ENCODE data around the gene COL12A1. TPM values are rescaled to one million over a fixed set of nuclear protein-coding genes. Genes with fewer than 3 reads are reported as not detected.

Gene COL12A1
- total RNA-seq, 1 donor from 2014 or later = 5.8 TPM

DNA sequence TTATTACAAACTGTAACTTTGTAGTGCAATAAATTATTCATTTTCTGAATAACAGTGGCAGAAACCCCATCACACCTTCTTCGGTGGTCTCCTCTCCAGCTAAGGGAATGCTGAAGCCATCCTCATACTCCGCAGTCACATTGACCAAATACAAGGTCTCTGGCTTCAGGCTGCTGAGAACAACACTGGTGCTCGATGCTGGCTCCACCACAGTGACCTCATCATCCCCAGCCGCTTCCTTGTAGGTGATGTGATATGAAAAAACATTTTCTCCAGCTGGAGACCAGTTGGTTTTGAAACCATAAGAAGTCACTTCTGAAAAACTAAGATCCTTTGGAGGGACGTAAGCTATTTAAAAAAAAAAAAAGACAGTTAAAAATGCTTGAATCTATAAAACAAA is 25.0 kb downstream of the COL12A1 start:
- DNase-seq (ENCODE audit: low read depth, low spot score) = no peak

DNA sequence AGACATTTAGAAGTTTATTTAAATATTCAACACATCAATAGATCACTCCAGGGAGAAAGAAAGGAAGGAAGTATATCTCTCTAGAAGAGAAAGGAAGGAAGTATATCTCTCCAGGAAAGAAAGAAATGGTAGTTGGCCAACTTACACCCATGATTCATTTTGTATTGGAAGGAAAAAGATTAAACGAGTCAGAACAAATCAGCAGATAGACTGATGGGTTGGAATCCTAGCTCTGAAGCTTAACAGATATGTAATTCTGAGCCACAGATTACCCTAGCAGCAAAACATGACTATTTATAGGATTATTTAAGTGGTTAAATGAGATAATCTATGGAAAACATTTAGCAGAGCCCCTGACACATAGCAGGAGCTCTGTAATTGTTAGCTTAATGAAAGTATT is 27.1 kb downstream of the COL12A1 start:
- DNase-seq (ENCODE audit: low read depth, low spot score) = no peak

DNA sequence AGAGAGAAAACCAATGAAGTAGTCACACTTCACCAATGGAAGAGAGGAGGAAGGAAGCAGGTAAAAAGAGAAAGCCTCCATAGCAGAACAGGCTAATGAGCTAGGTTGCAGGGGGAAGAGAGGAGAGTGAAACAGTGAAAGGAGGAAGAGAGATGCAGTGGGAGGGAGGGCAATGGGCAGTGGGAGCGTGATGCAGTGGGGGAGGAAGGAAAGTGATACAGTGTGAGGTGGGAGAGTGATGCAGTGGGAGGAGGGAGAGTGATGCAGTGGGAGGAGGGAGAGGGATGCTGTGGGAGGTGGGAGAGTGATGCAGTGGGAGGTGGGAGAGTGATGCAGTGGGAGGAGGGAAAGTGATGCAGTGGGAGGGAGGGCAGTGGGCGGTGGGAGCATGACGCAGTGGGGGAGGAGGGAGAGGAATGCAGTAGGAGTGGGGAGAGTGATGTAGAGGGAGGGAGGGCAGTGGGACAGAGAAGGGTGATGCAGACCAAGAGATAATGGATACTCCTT is 29.7 kb downstream of the COL12A1 start:
- no peak for DNase-seq (ENCODE audit: low read depth, low spot score)

DNA sequence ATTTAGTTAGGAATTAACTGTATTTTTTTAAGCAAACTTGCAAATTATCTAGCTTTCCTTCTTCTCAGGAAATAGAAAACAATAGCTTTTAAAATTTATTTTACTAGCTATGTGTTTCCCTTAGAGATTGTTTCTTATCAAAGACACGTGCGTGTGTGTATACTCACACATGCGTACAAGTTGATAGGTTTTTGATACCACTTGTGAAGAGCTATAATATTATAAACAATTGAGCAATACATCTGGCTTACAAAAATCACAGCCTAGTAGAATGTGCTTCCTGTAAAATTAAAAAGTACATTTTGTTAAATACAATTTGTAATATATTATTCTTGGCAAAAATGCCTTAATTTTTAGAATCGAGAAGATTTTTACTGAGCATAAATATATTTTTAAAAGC is 33.9 kb downstream of the COL12A1 start:
- DNase-seq (ENCODE audit: low read depth, low spot score) = no peak

DNA sequence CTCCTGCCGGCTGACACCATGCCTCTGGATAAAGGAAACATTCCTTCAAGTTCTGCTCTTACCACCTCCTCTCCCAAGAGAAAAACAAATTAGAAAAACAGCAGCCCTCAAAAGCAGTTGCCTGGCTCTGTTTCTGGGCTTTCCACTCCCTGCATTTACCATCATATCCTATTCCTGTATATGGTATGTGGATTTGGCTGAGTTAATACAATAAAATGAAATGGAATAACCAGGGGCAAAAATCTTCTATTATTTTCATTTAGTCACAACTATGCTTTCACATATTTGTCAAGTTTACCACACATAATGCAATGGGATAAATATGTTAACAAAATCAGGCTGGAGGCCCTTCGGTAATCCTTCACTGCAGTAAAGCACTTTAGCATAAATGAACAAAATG is 34.3 kb downstream of the COL12A1 start:
- DNase-seq (ENCODE audit: low read depth, low spot score) = no peak

DNA sequence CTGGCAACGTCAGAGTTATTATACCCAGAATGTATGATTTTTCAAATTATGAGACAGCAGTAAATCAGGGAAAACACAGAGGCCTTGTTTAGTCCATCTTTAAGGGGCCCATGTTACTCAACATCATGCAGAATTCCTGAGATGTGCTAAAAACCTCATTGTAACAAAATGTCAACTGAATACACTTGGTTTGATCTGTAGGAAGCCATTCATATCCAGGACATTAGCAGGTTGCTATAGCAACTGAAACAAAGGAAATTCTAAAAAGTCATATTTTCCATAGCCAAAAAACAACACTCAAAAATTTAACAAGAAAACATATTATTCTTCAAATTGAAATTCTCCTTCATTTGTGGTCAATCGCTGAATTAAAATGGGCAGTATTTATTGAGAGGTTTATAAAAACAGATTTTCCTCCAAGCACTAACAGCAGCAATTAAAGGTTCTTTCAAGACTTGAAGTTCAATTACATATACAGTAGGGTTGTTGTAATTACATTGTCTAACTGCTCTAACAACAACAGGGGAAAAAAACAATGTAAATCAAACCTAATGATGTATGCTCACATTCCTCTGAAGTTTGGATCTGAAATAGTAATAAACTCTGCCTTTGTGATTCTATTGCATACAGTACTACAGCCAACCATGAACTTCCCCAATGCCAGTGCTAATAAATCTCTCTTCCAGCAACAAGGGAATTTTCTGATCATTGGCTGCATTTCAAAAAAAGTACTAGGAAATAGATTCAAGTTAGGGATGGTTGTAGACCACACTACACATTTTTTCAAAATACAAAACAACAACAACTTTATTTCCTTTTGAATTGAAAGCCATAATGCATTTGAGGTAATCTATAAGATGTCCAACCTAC is 34.9 kb downstream of the COL12A1 start:
- DNase-seq (ENCODE audit: low read depth, low spot score) = no peak

DNA sequence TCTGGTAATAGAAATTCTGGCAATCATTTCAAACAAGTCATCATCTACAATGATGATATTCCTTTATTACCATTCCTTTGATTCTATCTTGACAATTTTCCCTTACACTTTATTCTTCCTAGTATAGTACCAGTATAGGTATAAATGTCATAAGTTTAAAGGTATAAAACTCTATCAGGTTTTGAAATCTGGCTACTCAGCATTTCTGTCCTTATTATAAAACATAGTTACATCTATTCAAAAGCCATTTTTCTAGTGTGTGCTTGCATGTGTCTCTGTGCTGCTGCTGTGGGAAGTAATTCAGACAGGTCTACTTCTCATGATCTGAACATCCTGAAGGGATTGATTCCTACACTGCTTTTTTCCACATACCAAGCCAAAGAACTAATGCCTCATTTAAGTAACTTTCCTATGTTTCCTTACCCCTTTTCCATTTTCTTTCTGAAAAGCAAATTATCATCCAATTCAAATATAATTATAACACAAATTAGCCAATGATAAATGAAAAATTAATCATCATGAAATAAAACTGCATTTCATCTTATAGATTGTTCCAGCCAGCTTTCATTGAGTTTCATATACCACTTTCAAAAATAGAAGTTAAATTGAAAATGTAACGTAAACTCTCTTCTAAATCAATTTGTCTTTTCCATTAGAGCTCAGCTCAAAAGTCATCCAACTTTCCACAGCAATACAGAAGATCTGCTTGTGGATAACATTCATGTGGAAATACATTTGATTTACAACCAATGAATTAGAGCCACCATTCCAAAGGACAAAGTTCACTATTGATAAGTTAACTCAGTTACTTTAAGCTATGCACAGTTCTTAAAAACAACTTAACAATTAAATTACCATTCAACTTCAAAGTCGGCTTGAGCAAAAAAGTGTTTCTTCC is 35.9 kb downstream of the COL12A1 start:
- no peak for DNase-seq (ENCODE audit: low read depth, low spot score)

DNA sequence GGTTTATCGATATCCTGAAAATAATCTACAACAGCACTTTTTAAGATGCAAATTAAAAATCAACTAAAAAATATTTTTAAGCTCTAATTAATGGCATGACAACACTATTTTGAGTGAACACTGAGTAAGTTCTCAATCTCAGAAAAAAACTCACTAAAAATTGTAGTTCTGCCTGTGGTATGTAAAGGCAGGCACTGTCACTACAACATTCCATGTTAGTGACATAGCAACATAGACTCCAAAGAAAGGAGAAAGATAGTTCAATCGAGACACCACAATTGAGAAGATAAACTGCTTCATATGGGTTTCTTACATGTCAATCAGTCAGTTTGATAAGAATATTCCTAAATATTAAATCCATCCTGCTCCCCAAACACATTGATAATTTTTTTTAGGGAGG is 38.0 kb downstream of the COL12A1 start:
- DNase-seq (ENCODE audit: low read depth, low spot score) = no peak

DNA sequence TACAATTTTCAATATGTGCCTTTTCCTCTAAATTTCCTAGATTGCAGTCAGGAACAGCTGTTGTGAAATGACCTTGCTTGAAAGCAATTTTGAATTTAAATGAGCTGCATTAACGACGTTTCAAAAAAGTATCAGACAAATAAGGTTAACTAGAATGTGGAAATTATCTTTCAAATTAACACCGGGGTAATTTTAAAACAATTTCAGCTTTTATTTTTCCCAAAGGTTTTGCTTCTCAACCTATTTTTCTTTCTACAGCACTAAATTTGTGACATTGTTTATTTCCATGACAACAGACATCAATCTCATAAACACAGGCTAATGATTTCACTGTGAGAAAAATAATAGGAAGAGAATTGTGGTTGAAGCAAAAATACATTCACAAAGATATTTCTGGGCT is 38.5 kb downstream of the COL12A1 start:
- no peak for DNase-seq (ENCODE audit: low read depth, low spot score)

DNA sequence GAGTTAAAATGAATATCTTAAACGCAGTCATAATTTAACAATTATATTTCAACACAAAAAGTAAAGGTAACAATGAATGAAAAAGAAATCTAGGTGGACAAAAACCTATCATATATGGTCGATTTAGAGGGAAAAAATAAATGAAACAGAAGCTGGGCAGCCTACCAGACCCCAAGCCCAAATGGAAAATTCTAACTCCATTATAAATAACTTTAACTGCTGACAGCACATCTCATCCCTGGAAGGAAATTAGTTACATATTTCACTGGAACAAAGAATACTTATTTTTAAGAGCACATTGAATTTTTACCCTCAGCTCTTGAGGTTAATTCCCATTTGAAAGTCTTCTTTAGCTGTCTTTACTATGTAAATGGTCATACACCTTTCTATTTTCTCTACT is 39.1 kb downstream of the COL12A1 start:
- no peak for DNase-seq (ENCODE audit: low read depth, low spot score)

DNA sequence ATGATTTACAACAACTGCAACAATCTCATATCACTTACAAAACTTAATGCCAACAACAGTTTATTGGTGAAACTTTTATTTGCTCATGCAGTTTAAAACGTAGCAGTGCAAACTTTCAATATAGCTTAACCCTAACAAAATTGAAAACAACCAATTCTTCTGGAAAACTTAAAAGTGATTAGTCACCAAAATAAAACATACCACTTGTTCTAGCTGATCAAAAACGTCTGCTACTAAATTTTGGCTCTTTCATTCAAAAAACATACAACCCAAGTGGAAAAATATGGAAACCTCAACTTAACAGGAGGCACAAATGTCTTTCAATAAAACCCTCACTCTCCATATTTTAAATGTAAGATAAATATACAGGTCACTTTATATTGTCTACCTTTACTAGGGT is 39.6 kb downstream of the COL12A1 start:
- DNase-seq (ENCODE audit: low read depth, low spot score) = no peak

DNA sequence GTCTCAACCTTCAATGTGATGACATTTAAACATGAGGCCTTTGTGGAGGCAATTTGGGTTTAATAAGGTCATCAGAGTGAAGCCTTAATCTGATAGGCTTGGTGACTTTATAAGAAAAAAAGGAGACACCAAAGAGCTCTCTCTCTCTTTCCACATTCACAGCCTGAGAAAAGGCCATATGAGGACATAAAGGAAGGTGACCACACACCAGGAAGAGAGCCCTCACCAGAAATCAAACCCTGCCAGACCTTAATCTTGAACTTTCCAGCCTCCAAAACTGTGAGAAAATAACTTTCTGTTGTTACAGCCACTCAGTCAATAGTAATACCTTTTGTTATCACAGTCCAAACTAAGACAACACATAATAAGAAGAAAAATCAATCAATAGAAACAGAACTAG is 47.7 kb downstream of the COL12A1 start:
- DNase-seq (ENCODE audit: low read depth, low spot score) = no peak

DNA sequence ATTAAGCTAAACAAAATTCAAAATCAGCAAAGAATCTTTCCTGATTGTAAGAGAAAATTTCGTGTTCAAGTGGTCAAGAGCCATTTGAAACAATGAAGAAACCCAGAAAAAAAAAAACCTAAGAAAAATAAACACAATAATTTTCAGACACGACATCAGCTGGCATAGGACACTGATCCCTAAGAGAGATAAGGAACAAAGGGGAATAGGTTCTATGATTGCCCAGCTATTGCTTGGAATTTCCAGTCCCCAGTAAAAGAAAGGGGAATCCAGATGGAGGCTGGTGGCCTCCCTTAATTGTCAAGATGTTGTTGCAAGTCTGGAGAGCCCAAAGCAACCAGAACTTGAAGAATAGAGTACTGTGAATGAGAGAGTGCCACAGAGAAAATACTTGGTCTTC is 48.5 kb downstream of the COL12A1 start:
- no peak for DNase-seq (ENCODE audit: low read depth, low spot score)

DNA sequence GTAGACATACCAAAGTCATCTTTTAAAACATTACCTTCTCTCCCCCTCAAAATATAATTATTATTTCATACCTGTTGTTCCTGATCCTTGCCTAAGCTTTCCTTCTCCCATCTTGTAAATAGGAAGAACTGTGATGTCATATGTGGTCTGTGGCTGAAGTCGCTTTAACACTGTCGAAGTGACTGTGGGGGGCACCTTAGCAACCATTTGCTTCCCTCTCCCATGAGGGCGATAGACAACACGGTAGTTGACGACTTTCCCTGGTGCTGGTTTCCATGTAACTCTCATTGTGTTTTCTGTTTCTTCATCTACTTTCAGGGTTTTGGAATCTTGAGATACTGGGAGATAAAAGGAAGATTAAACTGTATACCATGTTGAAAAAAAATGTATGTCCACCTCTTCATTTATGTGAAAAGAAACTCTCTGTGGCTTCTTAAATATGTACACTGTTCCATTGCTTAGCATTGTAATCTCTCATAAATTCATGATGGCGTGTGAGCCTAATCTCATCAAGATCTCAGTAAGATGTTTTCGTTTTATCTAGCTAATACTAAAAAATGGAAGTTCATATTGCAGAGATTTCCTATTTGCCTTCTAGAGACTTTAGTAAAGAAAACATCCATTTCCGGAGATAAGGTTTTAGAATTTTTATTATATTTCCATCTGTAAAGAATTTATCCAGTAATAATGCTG is 49.5 kb downstream of the COL12A1 start:
- DNase-seq (ENCODE audit: low read depth, low spot score) = no peak

DNA sequence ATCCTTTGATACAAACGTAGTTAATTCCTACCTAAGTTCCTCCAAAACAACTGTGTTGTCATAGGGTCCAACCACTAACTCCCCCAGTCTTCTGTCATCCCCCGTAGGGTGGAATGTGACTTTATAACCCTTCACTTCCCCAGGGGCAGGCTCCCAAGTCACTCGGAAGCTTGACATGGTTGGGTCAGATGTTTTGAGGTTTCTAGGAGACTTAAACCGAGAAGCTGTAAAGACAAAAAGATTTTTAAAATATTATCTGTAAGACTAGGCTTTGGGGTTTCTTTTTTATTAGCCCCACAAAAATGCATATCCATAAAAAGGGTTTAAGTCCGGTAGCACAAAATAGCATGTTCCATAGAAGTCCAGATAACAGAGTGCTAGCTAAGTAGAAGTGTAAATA is 50.2 kb downstream of the COL12A1 start:
- DNase-seq (ENCODE audit: low read depth, low spot score) = no peak

DNA sequence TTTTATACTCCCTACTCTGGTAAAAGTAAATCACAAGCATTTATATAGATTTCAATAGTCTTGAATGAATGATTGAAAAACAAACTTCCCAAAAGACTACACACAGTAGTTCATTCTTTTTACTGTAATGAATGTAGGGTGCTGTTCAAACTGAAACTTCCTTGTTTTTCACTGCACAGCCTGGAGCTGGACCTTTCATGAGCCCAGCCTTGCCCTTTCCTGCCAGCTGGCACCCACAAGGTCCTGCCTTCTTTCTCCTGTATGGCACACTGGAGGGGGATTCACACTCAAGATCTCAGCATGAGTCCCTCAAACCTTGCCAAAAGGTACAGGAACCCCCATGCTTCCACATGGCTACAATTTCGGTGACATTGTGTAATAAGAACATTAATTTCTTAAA is 50.9 kb downstream of the COL12A1 start:
- no peak for DNase-seq (ENCODE audit: low read depth, low spot score)

DNA sequence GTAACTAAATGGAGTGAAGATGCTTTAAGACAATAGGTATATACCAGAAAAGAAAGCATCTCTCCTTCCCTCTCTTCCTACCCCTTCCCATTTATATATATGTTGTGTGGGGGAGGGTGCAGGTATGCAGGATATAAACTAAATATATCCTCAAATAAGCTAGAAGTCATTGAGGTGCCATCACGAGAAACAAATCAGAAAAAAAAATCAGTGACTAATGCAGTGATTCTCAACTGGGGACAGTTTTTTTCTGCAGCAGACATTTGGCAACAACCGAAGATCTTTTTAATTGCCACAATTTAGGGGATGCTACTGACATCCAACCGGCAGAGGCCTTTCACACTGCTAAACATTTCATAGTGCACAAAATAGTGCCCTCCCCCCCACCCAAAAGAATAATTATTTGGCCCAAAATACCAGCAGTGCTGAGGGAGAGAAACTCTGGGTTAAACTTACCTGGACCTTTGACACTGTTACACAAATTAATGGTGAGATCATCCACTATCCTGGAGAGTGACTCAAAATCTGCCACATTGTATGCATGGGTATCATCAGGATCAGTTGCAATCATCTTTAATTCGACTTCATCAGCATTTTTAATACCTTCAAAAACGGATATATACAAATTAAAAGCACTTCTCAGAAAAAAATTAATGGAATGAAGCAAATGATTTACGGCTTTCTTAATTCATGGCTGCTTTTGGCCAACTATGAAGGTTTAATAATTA is 55.0 kb downstream of the COL12A1 start:
- no peak for DNase-seq (ENCODE audit: low read depth, low spot score)

DNA sequence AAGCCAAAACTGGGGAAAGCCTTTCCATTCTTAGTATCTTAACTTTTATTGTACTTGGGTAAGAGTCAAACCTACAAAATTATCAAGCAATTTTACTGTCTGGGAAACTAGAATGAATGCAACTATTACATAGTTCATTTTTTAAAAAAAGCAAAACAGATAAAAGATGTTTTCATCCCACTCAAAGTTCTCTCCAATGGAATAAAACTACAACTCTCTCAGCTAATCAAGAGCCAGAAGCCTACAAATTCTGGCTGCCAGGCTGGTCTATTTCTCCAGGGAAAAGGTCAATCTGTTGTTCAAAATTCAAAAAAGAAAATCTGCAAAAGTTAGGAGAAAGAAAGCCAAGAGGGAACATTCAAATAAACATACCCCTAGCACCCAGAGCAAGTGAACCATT is 56.2 kb downstream of the COL12A1 start:
- no peak for DNase-seq (ENCODE audit: low read depth, low spot score)

DNA sequence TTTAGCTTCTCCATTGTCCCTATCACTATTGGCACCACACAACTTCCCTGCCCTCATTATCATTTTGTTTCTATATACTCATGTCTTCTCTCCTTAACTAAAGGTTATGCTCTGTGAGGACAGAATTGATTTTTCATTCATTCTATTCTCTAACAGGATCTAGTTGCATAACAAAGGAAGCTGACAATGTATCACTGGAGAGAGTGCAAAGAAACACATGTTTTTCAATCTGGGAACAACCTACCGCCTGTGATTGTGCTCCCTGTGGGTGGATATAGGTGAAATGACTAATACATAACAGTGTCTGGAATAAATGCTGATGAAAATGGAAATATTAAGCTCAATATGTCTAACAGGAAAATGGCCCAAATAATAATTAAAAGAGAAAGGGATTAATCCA is 56.6 kb downstream of the COL12A1 start:
- no peak for DNase-seq (ENCODE audit: low read depth, low spot score)

DNA sequence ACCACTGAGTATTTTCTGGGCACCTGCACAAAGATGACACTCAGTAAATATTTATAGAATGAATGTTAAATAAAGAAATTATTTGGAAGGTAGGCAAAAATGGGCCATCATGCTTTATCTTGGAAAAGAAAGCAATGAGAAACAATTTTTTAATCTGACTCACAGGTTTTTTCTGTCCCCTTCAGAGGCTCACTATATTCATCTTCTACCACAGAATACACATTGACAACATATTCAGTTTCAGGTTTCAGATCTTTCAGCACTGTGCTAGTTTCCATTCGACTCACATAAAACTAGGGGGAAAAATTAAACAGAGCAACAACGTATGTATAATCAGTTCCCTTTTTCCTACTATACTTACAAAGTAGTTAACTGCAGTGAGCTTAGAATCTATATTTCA is 58.3 kb downstream of the COL12A1 start:
- no peak for DNase-seq (ENCODE audit: low read depth, low spot score)

DNA sequence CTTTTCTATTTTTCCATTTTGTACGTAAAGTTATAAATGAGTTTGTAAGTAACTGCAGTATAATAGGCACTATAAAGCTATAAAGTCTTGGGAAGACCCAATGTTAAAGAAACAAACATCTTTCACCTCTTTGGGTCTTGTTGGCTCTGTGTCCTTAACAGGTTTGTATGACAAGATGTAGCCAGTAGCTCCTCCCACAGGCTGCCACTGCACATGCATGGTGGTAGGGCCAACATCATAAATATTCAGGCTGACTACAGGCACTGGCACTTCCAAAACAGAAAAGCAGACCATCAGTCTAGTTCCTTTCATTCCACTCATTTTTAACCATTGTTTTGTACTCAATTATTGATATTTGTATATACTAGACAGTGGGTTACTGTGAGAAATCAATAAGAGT is 59.9 kb downstream of the COL12A1 start:
- DNase-seq (ENCODE audit: low read depth, low spot score) = no peak

Measured in pulmonary artery endothelial cell (primary cell).